DMS 273 (cell line): ENCODE data around the gene CIAO1.
"Not testable (repeated sequence)": the region's sequence is repeated elsewhere in the genome, so short reads cannot be mapped to it uniquely, and the experiment has no call there.

Experiments used
- DNase-seq: peaks from one replicate; lab custom pipeline; 2025; ENCODE audit not compliant: unreplicated experiment; lab: John Stamatoyannopoulos, UW

CIAO1 gene

DNA sequence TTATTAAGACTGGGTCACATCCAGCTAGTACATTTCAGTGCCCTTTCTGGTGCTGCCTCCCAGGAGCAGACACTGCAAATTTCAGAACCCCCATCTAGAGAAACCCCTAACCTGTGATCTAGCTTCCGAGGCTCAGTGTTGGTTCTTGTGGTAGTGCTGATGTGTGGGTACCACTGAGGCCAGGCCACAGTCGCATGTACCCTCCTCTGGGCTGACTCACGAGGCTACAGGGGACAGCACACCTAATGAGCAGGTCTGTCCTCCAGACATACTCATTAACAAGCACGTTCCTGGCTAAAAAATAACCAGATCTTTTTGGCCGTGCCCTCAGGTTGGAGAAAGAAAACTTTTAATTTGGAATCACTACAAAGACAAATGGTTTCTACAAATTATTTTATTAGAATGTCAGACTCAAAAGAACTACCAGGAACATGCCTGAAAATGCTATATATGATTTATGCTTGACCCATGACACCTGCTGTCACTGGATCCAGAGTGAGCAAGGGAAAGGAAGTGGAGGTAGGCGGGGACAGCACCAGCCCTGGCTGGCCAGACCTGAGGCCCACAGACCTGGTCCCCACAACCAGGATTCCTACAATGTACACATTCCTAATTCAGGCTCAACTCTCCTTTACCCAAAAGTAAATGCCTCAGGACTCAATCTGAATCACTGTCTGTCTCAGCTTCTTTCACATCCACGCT lies 8.5 kb downstream of the CIAO1 start:
- DNase-seq = no peak

- no peak for DNase-seq
Measured at GRCh38 chr2:96276787-96277499, 10.9 kb downstream of the CIAO1 start.

DNA sequence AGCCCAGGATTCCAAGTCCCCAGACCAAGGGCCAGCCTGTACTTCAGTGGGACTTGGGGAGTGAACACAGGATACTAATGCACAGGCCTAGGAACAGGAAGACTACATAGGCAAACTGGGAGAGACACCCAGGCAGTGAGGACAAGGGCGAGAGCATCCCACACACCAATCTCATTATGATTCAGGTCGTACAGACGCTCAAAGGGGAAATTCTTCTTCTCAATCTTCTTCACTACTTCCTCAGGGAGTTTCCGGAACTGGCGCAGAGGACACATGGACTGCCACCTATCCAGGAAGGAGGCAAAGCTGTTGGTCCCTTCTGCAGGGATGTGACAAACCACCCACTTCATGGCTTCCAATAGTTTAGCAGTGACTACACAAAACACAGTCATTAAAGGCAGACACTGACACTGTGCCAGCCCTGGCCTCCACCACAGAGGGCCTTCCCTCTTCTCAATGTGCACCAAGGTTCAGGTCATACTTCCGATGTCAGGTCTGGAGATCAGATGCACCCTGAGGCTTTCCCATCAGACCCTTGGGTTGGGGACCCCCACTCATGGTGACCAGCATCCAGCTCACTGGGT lies 21.3 kb downstream of the CIAO1 start:
- DNase-seq = no peak

- DNase-seq = no peak
Measured at GRCh38 chr2:96291751-96292150, 25.7 kb downstream of the CIAO1 start.

GRCh38 chr2:96294271-96294670 lies 28.2 kb downstream of the CIAO1 start:
- DNase-seq = not testable (repeated sequence)

DNA sequence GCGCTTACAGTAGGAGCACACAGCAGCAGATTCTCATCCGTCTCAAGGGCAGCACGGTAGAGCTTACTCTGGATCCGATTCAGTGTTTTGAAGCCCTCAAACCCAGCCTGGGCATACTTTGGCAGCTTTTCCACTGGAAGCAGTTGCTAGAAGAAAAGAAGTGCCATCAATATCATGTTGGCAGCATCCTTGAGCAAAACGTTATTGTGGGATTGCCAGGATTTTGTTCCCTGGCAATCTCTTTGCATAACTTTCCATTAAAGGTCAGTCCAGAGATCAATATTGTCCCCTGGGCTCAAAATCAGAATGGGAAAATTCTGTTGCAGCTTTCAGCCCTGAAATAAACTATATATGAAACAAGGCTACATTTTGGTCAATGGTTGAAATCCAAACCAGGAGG lies 30.9 kb downstream of the CIAO1 start:
- DNase-seq = no peak

DNA sequence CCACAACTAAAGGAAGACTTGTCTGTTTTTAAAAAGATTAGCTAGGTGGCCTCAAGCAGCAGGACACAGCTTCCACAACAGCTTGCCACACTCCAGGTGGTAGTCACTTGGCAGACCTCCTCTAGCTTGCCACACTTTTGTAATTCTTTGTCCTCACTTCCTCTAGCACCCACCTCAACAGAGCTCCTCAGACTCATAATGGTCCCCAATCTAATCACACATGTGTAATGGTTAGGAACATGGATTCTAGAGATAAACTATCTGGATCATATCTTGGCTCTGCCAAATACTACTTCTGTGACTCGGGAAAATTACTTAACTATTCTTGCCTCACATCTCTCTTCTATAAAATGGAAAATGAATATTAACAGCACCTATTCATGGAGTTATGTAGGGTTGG lies 35.8 kb downstream of the CIAO1 start:
- DNase-seq = no peak

- DNase-seq = no peak
Measured at GRCh38 chr2:96304606-96305005, 38.6 kb downstream of the CIAO1 start.

DNA sequence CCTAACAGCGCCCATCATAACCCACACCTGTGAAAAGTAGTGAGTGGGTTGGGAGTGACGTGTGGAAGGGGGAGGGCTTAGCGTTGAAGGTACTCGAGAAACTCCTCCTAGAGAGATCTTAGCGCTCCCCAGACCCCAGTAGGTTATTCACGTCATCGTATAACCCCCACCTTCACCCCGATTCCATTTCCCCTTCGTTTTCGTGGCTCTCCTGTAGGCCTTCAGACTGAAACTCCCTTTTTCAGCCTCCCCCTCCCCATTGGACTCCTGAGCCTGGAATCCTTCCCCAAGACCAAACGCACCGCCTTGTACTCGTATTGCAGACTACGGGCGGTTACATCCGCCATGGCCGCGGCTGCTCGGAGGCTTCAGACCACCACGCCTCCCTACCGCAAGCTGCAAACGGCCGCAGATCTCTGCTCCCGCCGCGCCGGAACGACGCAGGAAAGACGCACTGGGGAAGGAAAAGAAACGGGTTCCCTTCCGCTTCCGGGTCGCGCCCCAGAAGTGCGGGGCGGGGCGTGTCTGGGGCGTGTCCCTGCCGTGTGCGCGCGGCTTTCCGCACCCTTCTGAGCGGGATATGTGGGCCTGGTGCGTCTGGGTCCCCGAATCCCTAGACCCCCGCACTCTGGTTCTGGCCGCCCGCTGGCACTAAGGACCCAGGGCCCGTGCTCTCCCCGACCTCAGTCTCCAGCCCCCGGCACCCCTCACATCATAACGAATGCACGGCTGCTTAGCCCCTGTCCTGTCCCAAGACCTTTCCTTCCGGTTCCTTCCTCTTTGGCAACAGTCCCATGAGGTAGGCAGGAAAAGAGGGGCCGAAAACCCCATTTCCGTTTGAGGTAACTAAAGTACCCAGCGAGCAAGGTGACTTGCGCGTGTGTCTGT lies 39.3 kb downstream of the CIAO1 start, which contains the start of gene SNRNP200:
SNRNP200 (minus strand) TSS at position 456 of the 888 bp plus-strand sequence; CDS start at position 347, 109 bp downstream.
- DNase-seq = peak; percentile 97

DNA sequence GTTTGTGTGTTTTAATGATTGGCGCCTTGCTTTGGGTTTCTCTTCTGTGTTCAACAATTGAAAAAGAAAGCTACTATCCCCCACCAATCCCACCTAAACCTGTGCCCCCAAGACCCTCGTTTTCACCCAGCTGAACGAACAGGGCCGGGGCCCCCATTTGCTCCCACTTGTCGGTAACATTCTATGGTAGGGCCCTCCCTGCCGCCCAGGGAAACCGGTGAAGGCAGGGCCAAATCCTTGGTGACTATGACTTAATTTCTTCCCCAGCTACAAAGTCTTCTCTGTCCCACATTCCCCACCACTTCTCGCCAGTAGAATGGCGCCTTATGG lies 39.9 kb downstream of the CIAO1 start:
- DNase-seq = peak; percentile 55

- DNase-seq = no peak
Measured at GRCh38 chr2:96306370-96306769, 40.3 kb downstream of the CIAO1 start.

DNA sequence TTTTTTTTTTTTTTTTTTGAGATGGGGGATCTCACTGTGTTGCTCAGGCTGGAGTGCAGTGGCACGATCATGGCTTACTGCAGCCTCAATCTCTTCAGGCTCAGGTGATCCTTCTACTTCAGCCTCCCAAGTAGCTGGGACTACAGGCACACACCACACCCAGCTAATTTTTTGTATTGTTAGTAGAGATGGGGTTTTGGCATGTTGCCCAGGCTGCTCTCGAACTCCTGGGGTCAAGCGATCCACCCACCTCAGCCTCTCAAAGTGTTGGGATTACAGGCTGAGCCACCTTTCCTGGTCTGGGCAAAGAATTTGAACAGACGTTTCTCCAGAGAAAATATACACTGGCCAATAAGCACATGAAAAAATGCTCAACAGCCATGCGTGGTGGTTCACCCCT lies 42.2 kb downstream of the CIAO1 start:
- DNase-seq = no peak

DNA sequence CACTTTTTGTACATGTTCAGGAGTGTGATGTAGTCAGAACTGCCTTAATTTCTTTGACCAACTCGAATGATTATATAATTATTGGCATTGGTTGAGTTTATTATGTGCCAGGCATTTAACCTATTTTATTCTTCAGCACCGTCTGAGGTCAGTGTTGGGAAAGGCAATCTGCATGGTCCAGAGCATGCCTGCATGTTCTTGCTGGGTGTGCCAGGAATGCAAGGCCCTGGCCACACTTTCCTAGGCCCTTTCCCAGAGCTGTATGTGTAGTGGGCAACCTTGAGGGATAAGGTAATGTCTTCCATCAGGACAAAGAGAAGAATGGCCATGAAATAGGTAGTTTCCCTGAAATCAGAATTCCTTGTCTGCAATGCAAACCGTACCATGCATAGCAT lies 49.0 kb downstream of the CIAO1 start:
- no peak for DNase-seq

DNA sequence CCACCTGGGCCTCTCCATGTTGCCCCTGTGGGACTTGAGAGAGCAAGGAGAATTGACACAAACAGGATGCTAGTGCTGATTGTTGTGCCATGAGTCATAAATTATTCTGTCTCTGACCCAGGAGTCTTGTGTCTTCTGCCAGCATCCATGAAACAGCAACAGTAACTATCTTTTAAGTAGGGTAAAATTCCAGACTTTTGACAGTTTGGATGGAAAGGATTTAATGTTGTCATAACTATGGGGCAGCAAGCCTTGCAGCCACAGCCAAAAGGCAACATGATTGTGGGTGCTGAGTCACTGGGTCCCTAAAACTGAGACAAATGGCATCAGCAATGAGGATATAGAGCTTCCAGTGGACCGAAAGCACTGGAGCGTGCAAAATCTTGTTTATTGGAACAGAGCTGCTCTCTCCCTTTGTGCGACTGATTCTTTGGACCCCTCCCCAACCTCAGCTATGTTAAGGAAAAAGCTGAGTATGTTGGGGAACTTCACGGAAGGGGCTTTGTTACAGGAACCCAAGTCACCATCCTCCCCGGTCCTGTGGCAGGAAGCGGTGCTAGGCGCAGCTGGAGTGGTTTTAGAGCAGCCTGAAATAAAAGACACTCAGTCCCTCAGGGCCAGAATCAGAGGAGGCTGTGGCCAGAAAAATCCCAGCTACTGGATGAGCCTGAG lies 49.5 kb downstream of the CIAO1 start:
- no peak for DNase-seq

DNA sequence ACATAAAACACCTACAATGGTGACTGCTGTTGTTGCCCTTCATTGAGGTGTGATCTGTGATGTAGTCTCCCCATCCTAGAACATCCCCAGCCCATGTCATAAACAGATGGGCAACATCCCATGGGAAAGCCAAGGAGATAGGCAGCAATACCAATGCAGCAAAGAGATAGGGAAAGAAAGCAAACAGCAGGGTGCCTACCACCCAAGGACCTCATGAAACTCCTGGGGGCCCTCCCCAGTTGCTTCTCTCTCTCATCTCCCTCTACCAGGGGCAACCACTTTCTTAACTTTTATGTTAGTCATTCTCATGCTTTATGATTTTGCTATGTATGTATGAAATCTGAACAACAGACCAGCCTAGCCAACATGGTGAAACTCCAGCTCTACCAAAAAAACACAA lies 51.0 kb downstream of the CIAO1 start:
- no peak for DNase-seq

- DNase-seq = no peak
Measured at GRCh38 chr2:96317584-96317997, 51.6 kb downstream of the CIAO1 start.

- DNase-seq = no peak
Measured at GRCh38 chr2:96318723-96319122, 52.7 kb downstream of the CIAO1 start.

DNA sequence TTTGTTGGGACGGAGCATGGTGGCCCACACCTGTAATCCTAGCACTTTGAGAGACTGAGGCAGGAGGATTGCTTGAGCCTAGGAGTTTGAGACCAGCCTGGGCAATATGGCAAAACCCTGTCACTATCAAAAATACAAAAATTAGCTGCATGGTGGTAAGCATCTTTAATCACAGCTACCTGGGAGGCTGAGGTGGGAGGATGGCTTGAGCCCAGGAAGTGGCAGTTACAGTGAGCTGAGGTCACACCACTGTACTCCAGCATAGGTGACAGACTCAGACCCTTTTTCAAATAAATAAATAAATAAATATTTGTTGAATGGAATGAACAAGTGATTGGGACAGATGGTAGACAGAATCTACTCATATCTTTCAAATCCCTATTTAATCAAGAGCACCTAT lies 53.4 kb downstream of the CIAO1 start:
- no peak for DNase-seq

GRCh38 chr2:96320326-96320725 lies 54.3 kb downstream of the CIAO1 start:
- peak; percentile 22 for DNase-seq

DNA sequence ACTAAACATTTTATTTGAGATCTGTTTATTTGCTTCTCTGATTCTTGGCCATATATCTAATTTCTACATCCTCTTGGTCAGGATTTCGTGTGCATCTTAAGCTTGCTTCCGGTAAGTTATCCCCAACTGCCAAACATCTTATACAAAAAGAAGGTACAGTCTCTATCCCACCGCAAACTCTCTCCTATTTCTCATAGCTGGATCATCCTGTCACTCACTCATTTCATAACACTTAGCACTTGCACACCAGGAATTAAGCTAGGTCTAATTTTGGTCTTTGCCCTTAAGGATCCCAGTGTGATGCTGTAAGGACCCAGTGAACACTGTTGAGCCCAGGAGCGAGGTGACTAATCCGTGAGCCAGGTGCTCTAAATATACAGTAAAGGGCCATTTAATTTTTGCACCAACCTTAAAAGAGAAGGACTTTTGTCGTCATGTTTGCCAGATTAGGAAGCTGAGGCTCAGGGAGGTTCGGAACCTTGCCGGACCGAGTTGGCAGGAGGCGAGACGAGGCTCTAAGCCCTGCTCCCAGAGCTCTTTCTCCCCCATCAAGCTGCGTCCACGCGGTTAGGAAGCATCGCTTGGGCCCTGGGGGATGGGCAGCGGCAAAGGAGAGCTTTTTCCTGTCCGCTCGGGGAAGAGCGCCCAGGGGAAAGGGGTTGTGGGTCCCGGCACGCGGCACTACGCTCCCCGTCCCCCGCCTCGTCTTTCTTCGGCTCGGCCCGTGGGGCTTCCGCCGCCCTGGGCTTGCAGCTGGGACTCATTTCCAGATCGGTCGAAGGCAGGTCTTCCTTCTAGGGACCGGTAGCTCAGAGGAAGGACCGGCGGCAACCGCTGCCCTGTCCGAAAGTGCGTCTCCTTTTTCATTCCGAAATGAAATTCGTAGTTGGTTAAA lies 55.0 kb downstream of the CIAO1 start:
- DNase-seq = peak; percentile 78
